ENCODE results near the gene CBARP. TPM values are rescaled to one million over a fixed set of nuclear protein-coding genes. Genes with fewer than 3 reads are reported as not detected.

CBARP gene
- total and polyA plus RNA-seq, 9 of the 15 experiments (the other 6 are each of a cell fraction or from before 2014, with no cell fraction given), result 0.03 to 8.9 (median 1.2) TPM; not detected in 1

GRCh38 chr19:1259876-1260748 lies 22.3 kb upstream of the CBARP start (continued):
- 0 out of 2 replicates have a peak, but pooled peaks have one; percentile 28 for TF ChIP-seq NR3C1 (CRISPR knock-in tag; IDR thresholded peaks at IDR 0.05)
- no peak for TF ChIP-seq KDM2B (CRISPR knock-in tag; IDR thresholded peaks at IDR 0.05)
- peak; percentile 79 for TF ChIP-seq ZNF740 (CRISPR knock-in tag; IDR thresholded peaks at IDR 0.05)
- no peak for TF ChIP-seq ZNF740 (tag; IDR thresholded peaks at IDR 0.05)
- TF ChIP-seq FOXP1 (CRISPR knock-in tag; IDR thresholded peaks at IDR 0.05), result peak; percentile 66; the same call in 1 of the 2 replicates
- no peak for TF ChIP-seq HINFP (tag; conservative IDR thresholded peaks at IDR 0.05; ENCODE audit: low read depth)
- TF ChIP-seq PHF20 (IDR thresholded peaks at IDR 0.05; ENCODE audit: partially characterized antibody), result peak; percentile 37
- TF ChIP-seq ARID4B (CRISPR knock-in tag; IDR thresholded peaks at IDR 0.05), result 0 out of 2 replicates have a peak, but pooled peaks have one; percentile 52
- TF ChIP-seq DLX4 (CRISPR knock-in tag; IDR thresholded peaks at IDR 0.05), result no peak
- TF ChIP-seq SIX5 (IDR thresholded peaks at IDR 0.05; ENCODE audit: borderline replicate concordance in 1 of 2, insufficient read depth in 1 of 2, low read depth in 1 of 2, low read length in 2 of 2), result no peak
- TF ChIP-seq CREM (IDR thresholded peaks at IDR 0.05; ENCODE audit: low read depth), result peak; percentile 27; the same call in 1 of the 2 replicates
- peak; percentile 79; the same call in 1 of the 2 replicates for TF ChIP-seq ZBTB7A (IDR thresholded peaks at IDR 0.05; ENCODE audit: borderline replicate concordance, control insufficient read depth, low read depth, low read length)
- TF ChIP-seq CBX1 (IDR thresholded peaks at IDR 0.05; ENCODE audit: low read depth), result 0 out of 2 replicates have a peak, but pooled peaks have one; percentile 30
- no peak for TF ChIP-seq PRMT5 (CRISPR knock-in tag; IDR thresholded peaks at IDR 0.05)
- TF ChIP-seq TSC22D4 (tag; IDR thresholded peaks at IDR 0.05), result no peak
- peak; percentile 88 for TF ChIP-seq CHD4 (IDR thresholded peaks at IDR 0.05; ENCODE audit: insufficient read depth, insufficient replicate concordance, low read depth, low read length, poor library complexity, severe bottlenecking)
- no peak for TF ChIP-seq MEF2A (IDR thresholded peaks at IDR 0.05; ENCODE audit: control insufficient read depth, low read depth, low read length)
- TF ChIP-seq RBBP5 (IDR thresholded peaks at IDR 0.05; ENCODE audit: borderline replicate concordance, insufficient read depth, low read length, poor library complexity, severe bottlenecking), result peak; percentile 10
- peak; percentile 85 for TF ChIP-seq EGR1 (conservative IDR thresholded peaks at IDR 0.05)

All from K562 (cell line).